Endothelial cell of umbilical vein (primary cell): ENCODE results near the gene PTTG1IP. TPM values are rescaled to one million over a fixed set of nuclear protein-coding genes. Genes with fewer than 3 reads are reported as not detected.

Experiments used
- BruUV-seq: library from RNA; stranded (reverse); fragments of 400-500 nt; replicated peaks from 2 replicates; lab custom pipeline; 2021; lab: Mats Ljungman, UMichigan
- CTCF ChIA-PET: fragments of 300-600, 350-600 bp; sonication (Branson Sonifier 250); formaldehyde crosslinking; loops from one replicate; lab custom pipeline; 2021; ENCODE audit warnings: antibody characterized with exemption, inconsistent platforms; lab: Charles Lee
- POLR2A ChIA-PET: fragments of 300-600, 350-600 bp; sonication (Branson Sonifier 250); formaldehyde crosslinking; loops from one replicate; lab custom pipeline; 2021; ENCODE audit warnings: antibody characterized with exemption, inconsistent platforms; lab: Charles Lee
- DNase-seq: peaks from one replicate; pipeline ENCODE4 v3.0.0-alpha.2; 2011; ENCODE audit warnings: low read depth, low spot score
- FAIRE-seq: peaks from 2 replicates; lab custom pipeline; 2011; peaks lifted over from hg19 to GRCh38; lab: Jason Lieb, UNC
- H2AFZ ChIP-seq: 2 replicates; pipeline ENCODE4 v1.6.0; 2012; ENCODE audit warnings: low read depth, low read length, control low read depth, inconsistent platforms
- H3K27ac ChIP-seq: 2 replicates; pipeline ENCODE4 v1.5.1; 2011; ENCODE audit warnings: low read depth, mild to moderate bottlenecking, control low read depth, low read length, moderate library complexity; ENCODE audit not compliant: insufficient read depth
- H3K27me3 ChIP-seq, 2 experiments: 2 replicates each; pipeline versions ENCODE4 v1.6.0 to v1.6.1; 2011; ENCODE audit warnings: low read length in 2 of 2, mixed read lengths in 1 of 2; ENCODE audit not compliant: control insufficient read depth in 2 of 2, insufficient read depth in 2 of 2
- H3K36me3 ChIP-seq, 2 experiments: 2 replicates in 1 of 2; 3 replicates in 1 of 2; pipeline ENCODE4 v1.5.1; 2011; ENCODE audit warnings: low read length in 2 of 2, mild to moderate bottlenecking in 1 of 2, moderate library complexity in 1 of 2; ENCODE audit not compliant: control insufficient read depth in 2 of 2, insufficient read depth in 2 of 2; ENCODE audit errors: extremely low read depth in 1 of 2
- H3K4me1 ChIP-seq: 3 replicates; pipeline ENCODE4 v1.5.1; 2011; ENCODE audit warnings: mild to moderate bottlenecking, low read length; ENCODE audit not compliant: control insufficient read depth, insufficient read depth; ENCODE audit errors: extremely low read depth
- H3K4me2 ChIP-seq: 2 replicates; pipeline ENCODE4 v1.6.1; 2011; ENCODE audit warnings: low read length, control low read depth, mixed read lengths; ENCODE audit not compliant: insufficient read depth
- H3K4me3 ChIP-seq, 3 experiments: fragments of 200-600 bp in 1 of 3; sonication (generic), shearing (Covaris generic) in 1 of 3; replicated peaks in 1 of 3; 2 replicates each; pipeline ENCODE4 v1.5.1; 2011 to 2016; ENCODE audit warnings: control low read depth in 3 of 3, low read length in 3 of 3, mild to moderate bottlenecking in 2 of 3, inconsistent platforms in 1 of 3, low read depth in 1 of 3, moderate library complexity in 1 of 3; ENCODE audit not compliant: insufficient read depth in 1 of 3
- H3K79me2 ChIP-seq: 2 replicates; pipeline ENCODE4 v1.6.0; 2012; ENCODE audit warnings: low read length, inconsistent platforms; ENCODE audit not compliant: control insufficient read depth, insufficient read depth
- H3K9ac ChIP-seq: replicated peaks from 2 replicates; pipeline ENCODE3; 2011; ENCODE audit warnings: low read length, control low read depth; ENCODE audit not compliant: insufficient read depth; ENCODE audit errors: extremely low read depth
- H3K9me1 ChIP-seq: replicated peaks from 3 replicates; pipeline ENCODE4 v1.6.0; 2011; ENCODE audit warnings: mild to moderate bottlenecking, low read length; ENCODE audit not compliant: control insufficient read depth, insufficient read depth; ENCODE audit errors: extremely low read depth
- H3K9me3 ChIP-seq: replicated peaks from 2 replicates; pipeline ENCODE4 v1.5.1; 2012; ENCODE audit warnings: low read length, inconsistent platforms; ENCODE audit not compliant: control insufficient read depth, insufficient read depth
- H4K20me1 ChIP-seq: replicated peaks from 2 replicates; pipeline ENCODE3; 2011; ENCODE audit warnings: mild to moderate bottlenecking, low read length; ENCODE audit not compliant: control insufficient read depth, insufficient read depth; ENCODE audit errors: extremely low read depth
- CTCF ChIP-seq, 2 donors: IDR thresholded peaks; 1 replicate in 1 of 2; 2 replicates in 1 of 2; pipeline ENCODE4 v1.5.1; 2011; ENCODE audit warnings: low read length in 2 of 2, mild to moderate bottlenecking in 2 of 2, moderate library complexity in 2 of 2, control low read depth in 1 of 2, inconsistent platforms in 1 of 2, low read depth in 1 of 2; ENCODE audit not compliant: insufficient read depth in 1 of 2; ENCODE audit errors: extremely low read depth in 1 of 2
- EZH2 ChIP-seq: IDR thresholded peaks from 2 replicates; pipeline ENCODE4 v1.6.1; 2012; ENCODE audit warnings: borderline replicate concordance, low read depth, mild to moderate bottlenecking, moderate library complexity, low read length, inconsistent platforms; ENCODE audit not compliant: severe bottlenecking
- FOS ChIP-seq: IDR thresholded peaks from 2 replicates; pipeline ENCODE4 v1.6.1; 2011; ENCODE audit warnings: mild to moderate bottlenecking, low read length, moderate library complexity, borderline replicate concordance; ENCODE audit not compliant: insufficient read depth
- GATA2 ChIP-seq: IDR thresholded peaks from 2 replicates; pipeline ENCODE4 v1.7.0; 2011; ENCODE audit warnings: low read depth, mild to moderate bottlenecking, moderate library complexity, mixed read lengths, low read length; ENCODE audit not compliant: insufficient read length, insufficient read depth
- JUN ChIP-seq: IDR thresholded peaks from 2 replicates; pipeline ENCODE4 v1.6.1; 2011; ENCODE audit warnings: borderline replicate concordance, low read depth; ENCODE audit not compliant: insufficient read length, insufficient read depth
- MAX ChIP-seq: IDR thresholded peaks from 2 replicates; pipeline ENCODE4 v1.6.1; 2011; ENCODE audit not compliant: insufficient read depth, insufficient read length
- MYC ChIP-seq: IDR thresholded peaks from one replicate; pipeline ENCODE4 v1.6.1; 2011; ENCODE audit warnings: mild to moderate bottlenecking, low read depth, low read length
- POLR2A ChIP-seq: IDR thresholded peaks from 2 replicates; pipeline ENCODE4 v1.6.1; 2012; ENCODE audit warnings: low read depth, mild to moderate bottlenecking, control low read depth, low read length
- POLR2AphosphoS5 ChIP-seq: IDR thresholded peaks from 2 replicates; pipeline ENCODE4 v1.6.1; 2012; ENCODE audit warnings: low read depth, mild to moderate bottlenecking, control low read depth, low read length, moderate library complexity; ENCODE audit not compliant: insufficient read depth
- dilution Hi-C: fragments of 300-500 bp; cut with MboI; formaldehyde crosslinking; loops from one replicate; pipeline ENCODE4 v1.15.0; 2019; ENCODE audit warnings: low sequenced_read_pairs; ENCODE audit not compliant: extremely low pct_ligation_motif_present
- intact Hi-C: fragments of 100-400 bp; cut with micrococcal nuclease; formaldehyde crosslinking; loops from one replicate; pipeline ENCODE4 v1.10.0; 2022
- polyA plus RNA-seq, 4 experiments: library from polyadenylated mRNA; depleted of rRNA in 3 of 4; stranded (reverse) in 3 of 4; unstranded in 1 of 4; fragments of >200 nt; gene quantifications; 2 replicates each; pipeline versions ENCODE4 v1.2.1 to v1.2.3, GENCODE V29; 2011 to 2012; ENCODE audit warnings: missing spikeins in 1 of 4
- total RNA-seq: library from RNA; stranded (reverse); gene quantifications from 2 replicates; pipeline ENCODE4 v1.2.3, GENCODE V29; 2021

The PTTG1IP gene
- total and polyA plus RNA-seq, 2 donors (not counting 3 experiments of a cell fraction or from before 2014, with no cell fraction given), result 342 to 415 TPM

GRCh38 chr21:44815225-44815624, 58.3 kb downstream of the PTTG1IP start:
- Histone ChIP-seq H3K9me3 (no peaks in the 10 kb centered on the region), H3K9me1 (no peaks in the 10 kb centered on the region), H3K27me3 (no peaks in the 10 kb centered on the region), H3K9ac (no peak overlapping the region), H3K36me3 (peaks cover 2 to 13% of the 10 kb centered on the region in 2 experiments), H3K4me1 (peaks cover 4% of the 10 kb centered on the region), H3K79me2 (peaks cover 68% of the 10 kb centered on the region), H2AFZ (no peak overlapping the region), H3K4me2 (no peak overlapping the region), H3K4me3 (no peak overlapping the region), H4K20me1 (no peaks in the 10 kb centered on the region), H3K27ac (no peak overlapping the region)
- FAIRE-seq, result no peak
- dilution Hi-C loops, result no loop called here
- CTCF ChIA-PET, result interaction anchor here (0.6 to 1.3 kb wide), 3 partner anchors 117 to 118 kb away, joined by 3 to 4 read pairs (median 3); no protein-coding TSS in a partner anchor
- no peak for DNase-seq
- POLR2A ChIA-PET, result no interaction called here
- no peak for TF ChIP-seq MAX
- no peak for TF ChIP-seq POLR2A
- TF ChIP-seq JUN, result no peak
- TF ChIP-seq FOS, result no peak
- TF ChIP-seq GATA2, result no peak
- no peak for TF ChIP-seq CTCF (IDR thresholded peaks at IDR 0.05; ENCODE audit: extremely low read depth in 1 of 2, insufficient read depth in 1 of 2, low read depth in 1 of 2, low read length in 2 of 2)
- no peak for TF ChIP-seq POLR2AphosphoS5
- TF ChIP-seq MYC, result no peak
- no peak for TF ChIP-seq EZH2
- intact Hi-C loops, result no loop called here
- no TSS peak for BruUV-seq
